GM21381 (cell line): Measurements from ENCODE around the gene SFTA2.
"Not testable (repeated sequence)": the region's sequence is repeated elsewhere in the genome, so short reads cannot be mapped to it uniquely, and the experiment has no call there.

Source experiments
- ATAC-seq: cut with Tn5 transposase; IDR thresholded peaks from one replicate; pipeline ENCODE4 v1.9.1; 2021; ENCODE audit warnings: mild to moderate bottlenecking, moderate library complexity; ENCODE audit not compliant: unreplicated experiment

SFTA2 gene

DNA sequence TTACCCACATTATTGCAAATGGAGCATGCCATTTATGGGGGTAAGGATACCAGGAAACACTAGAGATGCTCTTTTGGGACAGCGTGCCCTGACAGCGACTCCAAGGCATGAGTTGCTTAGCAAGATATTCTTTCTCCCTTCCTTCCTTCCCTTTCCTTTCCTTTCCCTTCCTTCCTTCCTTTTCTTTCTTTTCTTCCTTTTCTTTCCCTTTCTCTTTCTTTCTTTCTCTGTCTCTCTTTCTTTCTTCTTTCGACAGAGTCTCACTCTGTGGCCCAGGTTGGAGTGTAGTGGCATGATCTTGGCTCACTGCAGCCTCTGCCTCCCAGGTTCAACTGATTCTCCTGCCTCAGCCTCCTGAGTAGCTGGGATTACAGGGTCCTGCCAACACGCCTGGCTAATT, 12.1 kb upstream of the SFTA2 start:
- no peak for ATAC-seq

DNA sequence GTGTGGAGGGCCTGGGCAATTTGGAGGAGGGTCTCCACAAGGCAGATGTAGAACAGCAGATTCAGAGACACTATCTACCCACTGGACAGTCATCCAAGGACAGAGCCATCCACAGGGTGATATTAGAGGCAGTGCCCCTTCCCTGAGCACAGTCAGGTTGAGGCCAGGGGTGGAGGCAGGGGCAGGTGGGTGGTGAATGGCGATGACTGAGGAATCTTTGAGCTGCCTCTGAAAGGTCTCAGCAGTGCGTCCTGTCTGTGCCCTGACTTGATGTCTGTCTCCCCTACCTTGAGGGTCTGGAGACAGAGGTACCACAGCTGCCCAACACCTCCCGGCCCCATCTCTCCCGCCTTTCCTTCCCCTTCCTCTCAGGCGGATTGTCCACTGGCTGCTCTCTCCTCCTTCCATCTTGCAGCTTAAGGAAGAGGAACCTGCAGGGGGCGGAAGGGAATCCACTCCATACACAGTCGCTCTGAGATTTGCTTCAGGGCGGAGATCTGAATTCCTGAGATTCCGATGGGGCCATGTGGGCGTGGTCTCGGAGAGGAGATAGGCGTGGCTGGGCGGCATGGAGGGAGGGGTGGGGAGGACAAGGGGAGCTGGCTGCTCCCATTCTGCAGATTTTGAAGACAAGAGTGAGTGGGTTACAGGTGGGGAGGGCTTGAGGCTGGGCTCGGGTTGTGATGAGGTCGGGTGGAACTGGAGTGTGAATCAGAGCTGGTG, 10.5 kb upstream of the SFTA2 start:
- no peak for ATAC-seq

DNA sequence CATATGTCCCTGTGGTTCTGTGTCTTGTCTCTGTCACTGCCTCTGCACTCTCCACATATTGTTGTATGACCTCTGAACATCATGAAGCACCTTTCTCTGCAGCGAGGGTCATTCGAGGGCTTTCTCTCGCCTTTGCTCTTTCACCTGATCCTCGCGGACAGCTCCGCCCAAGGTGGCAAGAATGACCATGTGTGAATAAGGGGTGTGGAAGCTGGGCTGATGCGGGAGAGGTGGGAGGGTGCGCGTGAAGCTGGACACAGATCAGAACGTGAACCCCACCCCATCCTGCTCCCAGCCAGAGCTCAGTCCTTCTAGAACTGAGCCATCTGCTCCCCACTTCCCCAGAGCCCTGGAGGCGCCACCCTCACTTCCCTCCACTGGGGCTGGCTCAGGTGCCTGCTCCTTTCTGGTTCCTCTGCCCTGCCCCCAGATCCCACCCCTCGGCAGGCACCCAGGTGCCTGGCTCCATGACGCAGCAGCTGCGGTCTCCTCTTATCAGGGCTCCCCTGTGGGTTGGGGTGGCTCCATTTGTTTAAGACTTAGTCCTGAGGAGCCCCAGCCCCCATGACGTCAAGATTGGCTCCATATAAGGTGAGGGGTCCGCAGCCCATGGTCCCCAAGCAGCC, 8.5 kb upstream of the SFTA2 start, which contains the start of gene MUCL3:
MUCL3 (plus strand) TSS at position 613 of the 626 bp plus-strand sequence. CDS start 27 bp downstream, outside the sequence.
- ATAC-seq = no peak

GRCh38 chr6:30939473-30939872, 7.5 kb upstream of the SFTA2 start:
- ATAC-seq = no peak

GRCh38 chr6:30938730-30939129, 6.8 kb upstream of the SFTA2 start:
- no peak for ATAC-seq

- no peak for ATAC-seq
Measured at GRCh38 chr6:30937265-30937664, 5.3 kb upstream of the SFTA2 start.

GRCh38 chr6:30935018-30935417, 3.0 kb upstream of the SFTA2 start:
- ATAC-seq = no peak

DNA sequence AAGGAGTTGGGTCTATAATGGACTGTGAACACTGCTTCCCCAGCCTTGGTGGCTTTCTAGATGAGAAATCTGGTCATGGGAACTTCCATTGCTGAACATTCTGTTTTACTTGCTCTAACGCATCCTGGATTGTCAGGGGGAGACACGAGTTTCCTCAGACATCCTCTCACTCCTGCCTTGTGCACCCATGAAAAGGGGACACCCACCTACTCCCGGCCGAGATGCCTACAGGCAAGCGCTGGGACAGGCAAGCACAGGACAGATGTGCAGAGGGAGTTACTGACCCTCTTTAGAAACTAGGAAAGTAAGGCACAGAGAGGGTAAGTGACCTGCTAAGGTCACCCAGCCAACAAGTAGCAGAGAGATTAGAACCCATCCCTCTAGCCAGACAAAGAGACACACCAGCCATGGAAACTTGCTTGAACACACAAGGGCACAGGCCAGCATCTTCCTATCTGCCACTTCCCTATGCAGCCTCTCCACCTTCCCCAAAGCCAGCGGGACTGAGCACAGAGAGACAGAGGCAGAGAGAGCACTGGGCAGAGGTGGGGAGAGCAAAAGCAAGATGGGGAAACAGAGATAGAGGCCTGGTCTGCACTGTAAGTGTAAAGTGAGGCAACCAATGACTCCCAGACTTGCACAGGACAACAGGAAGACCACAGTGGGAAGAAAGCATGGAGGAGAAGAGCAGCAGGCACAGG, 845 bp upstream of the SFTA2 start:
- no peak for ATAC-seq

DNA sequence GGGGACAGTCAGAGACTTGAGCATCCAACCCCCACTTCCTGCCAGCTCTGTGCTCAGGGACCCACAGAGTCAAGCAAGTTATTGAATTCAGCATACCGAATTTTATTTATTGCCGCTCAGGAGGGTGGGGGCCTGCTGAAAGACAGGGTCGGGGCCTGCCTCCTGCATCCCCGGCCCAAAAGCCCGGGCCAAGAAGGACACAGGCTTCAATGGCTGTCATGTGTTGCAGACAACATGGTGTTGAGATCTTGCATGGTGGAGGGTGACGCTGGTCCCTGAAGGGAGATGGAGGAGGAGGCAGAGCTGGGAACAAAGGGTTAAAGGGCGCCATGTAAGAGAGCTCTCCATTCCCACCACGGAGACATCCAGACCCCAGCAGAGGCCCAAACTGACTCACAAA, 698 bp downstream of the SFTA2 start:
- no peak for ATAC-seq

DNA sequence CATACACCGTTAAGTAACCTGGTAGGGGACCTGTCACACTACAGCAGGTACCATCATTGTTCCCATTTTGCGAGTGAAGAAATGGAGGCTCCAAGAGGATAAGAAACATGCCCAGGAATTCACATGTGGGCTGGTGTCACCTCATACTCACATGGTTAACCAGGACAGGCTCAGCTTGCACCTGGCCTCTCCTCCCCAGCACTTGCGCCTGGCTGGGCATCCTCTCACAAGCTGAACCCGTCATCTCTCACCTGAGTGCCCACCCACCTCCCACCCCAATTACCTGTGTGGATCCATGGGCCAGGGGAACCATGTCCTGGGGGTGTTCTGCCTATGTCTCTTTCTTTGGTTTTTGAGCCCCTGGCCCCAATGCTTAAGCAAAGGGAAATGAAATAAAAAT, 1.5 kb downstream of the SFTA2 start:
- no peak for ATAC-seq

GRCh38 chr6:30928677-30929076, 3.3 kb downstream of the SFTA2 start:
- ATAC-seq = no peak

DNA sequence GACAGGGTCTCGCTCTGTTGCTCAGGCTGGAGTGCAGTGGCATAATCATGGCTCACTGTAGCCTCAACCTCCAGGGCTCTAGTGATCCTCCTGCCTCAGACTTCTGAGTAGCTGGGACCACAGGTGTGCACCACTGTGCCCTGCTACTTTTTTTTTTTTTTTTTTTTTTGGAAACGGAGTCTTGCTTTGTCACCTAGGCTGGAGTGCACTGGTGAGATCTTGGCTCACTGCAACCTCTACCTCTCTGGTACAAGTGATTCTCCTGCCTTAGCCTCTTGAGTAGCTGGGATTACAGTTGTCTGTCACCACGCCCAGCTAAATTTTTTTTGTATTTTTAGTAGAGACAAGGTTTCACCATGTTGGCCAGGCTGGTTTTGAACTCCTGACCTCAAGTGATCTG, 4.9 kb downstream of the SFTA2 start:
- not testable (repeated sequence) for ATAC-seq

GRCh38 chr6:30926644-30927043, 5.3 kb downstream of the SFTA2 start:
- ATAC-seq = no peak

GRCh38 chr6:30924040-30924627, 7.8 kb downstream of the SFTA2 start:
- not testable (repeated sequence) for ATAC-seq

DNA sequence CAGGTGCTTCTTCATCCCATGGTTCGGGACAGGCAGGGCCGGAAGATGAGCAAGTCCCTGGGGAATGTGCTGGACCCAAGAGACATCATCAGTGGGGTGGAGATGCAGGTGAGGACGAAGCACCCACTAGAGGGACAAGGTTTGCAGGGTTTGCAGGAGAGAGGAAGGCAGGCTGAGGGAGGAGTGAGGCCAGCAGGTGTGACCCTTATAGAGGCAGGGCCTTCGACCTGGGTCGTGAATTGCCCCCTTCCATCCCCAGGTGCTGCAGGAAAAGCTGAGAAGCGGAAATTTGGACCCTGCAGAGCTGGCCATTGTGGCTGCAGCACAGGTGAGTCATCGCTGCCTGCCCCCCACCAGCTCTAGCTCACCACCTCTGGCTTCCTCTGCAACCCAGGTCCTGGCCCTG, 9.5 kb downstream of the SFTA2 start:
- no peak for ATAC-seq

GRCh38 chr6:30918670-30919069, 13.3 kb downstream of the SFTA2 start:
- no peak for ATAC-seq

DNA sequence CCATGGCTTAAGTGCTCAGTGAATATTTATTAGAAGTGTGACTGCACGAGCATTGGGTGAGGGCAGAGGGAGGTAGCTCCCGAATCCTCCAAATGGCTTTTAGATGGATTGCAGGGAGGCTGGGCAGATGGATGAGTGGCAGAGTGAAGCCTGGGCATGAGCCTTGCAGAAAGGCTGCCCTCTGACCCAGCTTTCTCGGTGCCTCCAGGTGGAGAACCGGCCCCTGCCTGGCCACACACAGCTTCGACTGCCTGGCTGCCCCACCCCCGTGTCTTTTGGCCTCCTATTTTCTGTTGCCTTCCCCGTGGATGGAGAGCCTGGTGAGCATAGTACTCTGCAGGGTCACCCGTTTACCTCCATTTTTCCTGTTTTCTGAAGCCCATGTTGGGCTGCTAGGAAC, 14.5 kb downstream of the SFTA2 start:
- no peak for ATAC-seq

DNA sequence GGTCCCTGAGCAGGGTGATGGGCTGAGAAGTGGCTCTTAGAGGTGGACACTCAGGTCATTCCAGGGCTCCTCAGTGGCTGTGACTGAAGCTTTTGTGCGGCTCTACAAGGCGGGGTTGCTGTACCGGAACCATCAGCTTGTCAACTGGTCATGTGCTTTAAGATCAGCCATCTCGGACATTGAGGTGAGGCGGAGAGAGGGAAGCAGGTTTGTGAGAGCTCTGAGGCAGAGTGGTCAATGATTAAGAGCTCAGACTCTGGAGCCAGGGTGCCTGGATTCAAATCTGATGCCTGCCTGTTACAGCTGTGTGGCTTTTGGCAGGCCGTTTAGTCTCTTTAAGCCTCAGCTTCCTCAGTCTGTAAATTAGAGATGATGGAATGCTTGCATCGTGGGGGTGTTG, 14.9 kb downstream of the SFTA2 start:
- ATAC-seq = no peak

- ATAC-seq = no peak
Measured at GRCh38 chr6:30915591-30915946, 16.4 kb downstream of the SFTA2 start.

DNA sequence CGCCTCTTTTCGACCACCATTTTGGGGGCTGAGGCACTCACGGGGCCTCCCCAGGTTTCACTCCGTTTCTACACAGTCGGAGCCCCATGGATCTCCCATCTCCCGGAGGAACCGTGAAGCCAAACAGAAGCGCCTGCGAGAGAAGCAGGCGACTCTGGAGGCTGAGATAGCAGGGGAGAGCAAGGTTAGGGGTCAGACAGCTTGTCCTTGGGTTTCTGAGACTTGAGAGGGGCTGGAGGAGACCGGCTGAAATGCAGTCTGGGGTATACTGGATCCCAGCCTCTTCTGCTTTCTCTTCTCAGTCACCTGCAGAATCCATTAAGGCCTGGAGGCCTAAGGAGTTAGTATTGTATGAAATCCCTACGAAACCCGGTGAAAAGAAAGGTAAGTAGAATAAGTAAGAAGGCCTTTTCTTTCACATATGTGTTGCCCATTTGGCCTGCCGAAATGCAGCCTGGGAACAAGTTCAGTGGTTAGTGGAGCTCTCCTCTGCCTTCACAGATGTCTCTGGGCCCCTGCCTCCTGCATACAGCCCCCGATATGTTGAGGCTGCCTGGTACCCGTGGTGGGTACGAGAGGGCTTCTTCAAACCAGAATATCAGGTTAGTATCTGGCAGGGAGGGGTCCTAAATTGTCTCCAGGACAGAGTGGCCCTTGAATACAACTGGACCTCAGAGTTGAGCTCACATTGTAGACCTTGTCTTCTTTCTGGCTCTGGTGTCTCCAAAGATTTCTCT, 16.9 kb downstream of the SFTA2 start:
- no peak for ATAC-seq
